ENCODE data around the gene CHMP2A. TPM values are rescaled to one million over a fixed set of nuclear protein-coding genes. Genes with fewer than 3 reads are reported as not detected.

The CHMP2A gene
- total and polyA plus RNA-seq, 2 of the 13 experiments (the other 11 are each of a cell fraction or from before 2014, with no cell fraction given), result 49.7 to 55.0 TPM

DNA sequence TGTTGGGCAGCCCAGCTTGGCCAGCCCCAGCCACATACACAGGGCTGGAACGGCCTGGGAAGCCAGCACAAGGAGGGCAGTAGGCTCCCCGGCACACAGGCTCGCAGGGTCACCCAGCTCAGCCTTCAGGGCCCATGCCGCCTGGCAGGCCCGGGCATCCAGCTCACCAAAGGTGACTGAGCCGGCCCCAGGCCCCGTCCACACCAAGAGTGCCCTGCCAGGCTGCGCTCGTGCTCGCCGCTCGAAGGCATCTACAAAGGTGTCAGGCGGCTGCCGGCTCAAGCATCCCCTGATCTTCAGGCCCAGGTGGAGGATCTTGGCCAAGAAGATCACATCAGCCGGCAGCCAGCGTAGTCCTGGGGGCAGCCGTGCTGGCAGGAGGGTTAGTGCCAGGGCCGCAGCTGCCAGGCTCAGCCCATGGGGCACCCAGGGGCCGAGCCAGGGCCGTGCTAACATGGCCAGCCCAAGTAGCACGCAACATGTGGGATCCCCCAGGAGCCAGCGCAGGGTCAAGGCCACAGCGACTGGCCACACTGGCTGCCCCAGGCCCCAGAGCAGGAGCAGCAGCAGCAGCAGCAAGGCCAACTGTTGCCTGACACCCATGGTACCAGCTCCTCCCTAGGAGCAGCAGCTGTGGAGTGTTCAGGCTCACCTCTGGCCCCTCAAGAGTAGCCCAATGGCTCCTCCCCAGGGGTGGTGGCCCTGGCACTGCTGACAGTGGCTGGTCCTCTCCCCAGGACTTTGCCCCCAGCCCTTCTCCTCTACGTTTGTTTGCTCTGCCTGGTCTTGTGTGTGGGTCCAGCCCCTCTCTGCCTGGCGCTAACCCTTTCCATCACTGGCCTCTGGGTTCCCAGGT is 43.3 kb downstream of the CHMP2A start, which contains the start of gene SLC27A5 (continued):
- TF ChIP-seq, protein P1, sequence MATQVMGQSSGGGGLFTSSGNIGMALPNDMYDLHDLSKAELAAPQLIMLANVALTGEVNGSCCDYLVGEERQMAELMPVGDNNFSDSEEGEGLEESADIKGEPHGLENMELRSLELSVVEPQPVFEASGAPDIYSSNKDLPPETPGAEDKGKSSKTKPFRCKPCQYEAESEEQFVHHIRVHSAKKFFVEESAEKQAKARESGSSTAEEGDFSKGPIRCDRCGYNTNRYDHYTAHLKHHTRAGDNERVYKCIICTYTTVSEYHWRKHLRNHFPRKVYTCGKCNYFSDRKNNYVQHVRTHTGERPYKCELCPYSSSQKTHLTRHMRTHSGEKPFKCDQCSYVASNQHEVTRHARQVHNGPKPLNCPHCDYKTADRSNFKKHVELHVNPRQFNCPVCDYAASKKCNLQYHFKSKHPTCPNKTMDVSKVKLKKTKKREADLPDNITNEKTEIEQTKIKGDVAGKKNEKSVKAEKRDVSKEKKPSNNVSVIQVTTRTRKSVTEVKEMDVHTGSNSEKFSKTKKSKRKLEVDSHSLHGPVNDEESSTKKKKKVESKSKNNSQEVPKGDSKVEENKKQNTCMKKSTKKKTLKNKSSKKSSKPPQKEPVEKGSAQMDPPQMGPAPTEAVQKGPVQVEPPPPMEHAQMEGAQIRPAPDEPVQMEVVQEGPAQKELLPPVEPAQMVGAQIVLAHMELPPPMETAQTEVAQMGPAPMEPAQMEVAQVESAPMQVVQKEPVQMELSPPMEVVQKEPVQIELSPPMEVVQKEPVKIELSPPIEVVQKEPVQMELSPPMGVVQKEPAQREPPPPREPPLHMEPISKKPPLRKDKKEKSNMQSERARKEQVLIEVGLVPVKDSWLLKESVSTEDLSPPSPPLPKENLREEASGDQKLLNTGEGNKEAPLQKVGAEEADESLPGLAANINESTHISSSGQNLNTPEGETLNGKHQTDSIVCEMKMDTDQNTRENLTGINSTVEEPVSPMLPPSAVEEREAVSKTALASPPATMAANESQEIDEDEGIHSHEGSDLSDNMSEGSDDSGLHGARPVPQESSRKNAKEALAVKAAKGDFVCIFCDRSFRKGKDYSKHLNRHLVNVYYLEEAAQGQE (IDR thresholded peaks at IDR 0.05; ENCODE audit: borderline replicate concordance in 1 of 2, low read depth in 1 of 2, low read length in 2 of 2), result no peak
- TF ChIP-seq RNF2 (conservative IDR thresholded peaks at IDR 0.05; ENCODE audit: low read depth) (no peak), RXRB (CRISPR knock-in tag; IDR thresholded peaks at IDR 0.05; ENCODE audit: borderline replicate concordance) (peak; percentile 49; the same call in 1 of the 2 replicates), PBX3 (CRISPR knock-in tag; IDR thresholded peaks at IDR 0.05; ENCODE audit: borderline replicate concordance) (no peak), KLF16 (CRISPR knock-in tag; IDR thresholded peaks at IDR 0.05) (no peak), SRSF9 (IDR thresholded peaks at IDR 0.05; ENCODE audit: borderline replicate concordance, insufficient read depth, low read depth, low read length, poor library complexity, severe bottlenecking) (no peak), ZNF460 (CRISPR knock-in tag; IDR thresholded peaks at IDR 0.05; ENCODE audit: borderline replicate concordance) (no peak), ZNF414 (CRISPR knock-in tag; IDR thresholded peaks at IDR 0.05) (no peak), CEBPB (IDR thresholded peaks at IDR 0.05; ENCODE audit: borderline replicate concordance, low read depth, low read length) (no peak), BHLHE40 (IDR thresholded peaks at IDR 0.05; ENCODE audit: low read length) (no peak), MNT (IDR thresholded peaks at IDR 0.05) (no peak), CREM (IDR thresholded peaks at IDR 0.05) (peak; percentile 42; the same call in 1 of the 2 replicates), CREM (CRISPR knock-in tag; IDR thresholded peaks at IDR 0.05) (no peak), ZNF607 (CRISPR knock-in tag; IDR thresholded peaks at IDR 0.05; ENCODE audit: borderline replicate concordance) (no peak), ZNF790 (CRISPR knock-in tag; IDR thresholded peaks at IDR 0.05; ENCODE audit: borderline replicate concordance) (no peak), NONO (IDR thresholded peaks at IDR 0.05) (no peak), NONO (CRISPR knock-in tag; conservative IDR thresholded peaks at IDR 0.05) (peak; percentile 39; the same call in 1 of the 2 replicates), ZZZ3 (CRISPR knock-in tag; IDR thresholded peaks at IDR 0.05; ENCODE audit: borderline replicate concordance) (peak; percentile 82; the same call in 1 of the 2 replicates), ZMAT5 (CRISPR knock-in tag; IDR thresholded peaks at IDR 0.05; ENCODE audit: borderline replicate concordance, low read depth) (no peak), TCF7L2 (IDR thresholded peaks at IDR 0.05; ENCODE audit: low read depth, low read length) (no peak), ZFAT (CRISPR knock-in tag; conservative IDR thresholded peaks at IDR 0.05) (no peak), ATF1 (CRISPR knock-in tag; IDR thresholded peaks at IDR 0.05) (no peak)
